Stimulated activated CD4-positive, alpha-beta T cell treated with anti-CD3 and anti-CD28 coated beads, Interleukin-2, amount 100 ng/mL, for 48 hours (primary cell): ENCODE results near the gene ZNF280D.

ENCODE experiments used
- DNase-seq, 2 donors: peaks; one replicate each; pipeline ENCODE4 v3.0.0-alpha.2; 2020

Gene ZNF280D

DNA sequence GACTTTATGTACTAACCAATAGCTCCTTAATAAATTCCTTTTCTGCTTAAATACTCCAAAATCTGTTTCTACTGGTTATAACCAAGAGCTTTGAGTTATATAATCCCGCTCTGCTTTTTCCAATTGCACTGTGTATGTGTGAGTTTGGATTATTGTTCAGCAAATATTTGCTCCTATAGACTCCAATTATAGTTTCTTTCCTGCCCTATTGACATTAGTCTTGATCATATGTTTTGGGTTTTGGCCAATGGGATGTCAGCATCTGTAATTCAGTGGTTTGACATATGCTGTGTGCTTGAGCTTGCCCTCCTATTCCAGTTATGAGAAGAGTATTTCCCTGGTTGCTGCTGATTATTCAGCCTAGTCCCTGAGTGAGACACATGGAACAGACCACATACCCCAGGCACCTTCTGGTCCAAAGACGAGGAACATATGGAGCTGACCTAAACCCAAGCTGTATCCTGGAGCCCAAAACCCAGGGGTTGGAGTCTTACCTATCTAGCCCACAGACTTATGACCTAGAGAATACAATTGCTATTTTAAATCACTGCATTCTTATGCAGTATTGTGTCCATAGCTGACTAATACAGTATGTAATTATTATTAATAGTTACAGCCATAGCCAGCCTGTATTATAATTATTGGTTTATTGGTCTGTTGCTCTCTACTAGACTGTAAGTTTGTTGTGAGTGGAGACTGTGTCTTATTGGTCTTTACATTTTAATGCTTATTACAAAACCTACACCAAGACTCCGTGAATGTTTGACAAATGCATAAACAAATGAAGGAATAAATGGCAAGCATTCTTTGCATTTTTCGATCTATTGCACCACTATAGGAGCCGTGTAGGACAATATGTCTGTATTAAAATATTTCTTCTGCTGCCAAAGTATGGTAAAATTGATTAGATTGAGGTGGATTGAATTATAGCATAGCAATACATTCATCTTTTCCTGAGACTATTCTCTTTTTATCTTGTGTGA, 11.7 kb upstream of the ZNF280D start:
- no peak for DNase-seq

DNA sequence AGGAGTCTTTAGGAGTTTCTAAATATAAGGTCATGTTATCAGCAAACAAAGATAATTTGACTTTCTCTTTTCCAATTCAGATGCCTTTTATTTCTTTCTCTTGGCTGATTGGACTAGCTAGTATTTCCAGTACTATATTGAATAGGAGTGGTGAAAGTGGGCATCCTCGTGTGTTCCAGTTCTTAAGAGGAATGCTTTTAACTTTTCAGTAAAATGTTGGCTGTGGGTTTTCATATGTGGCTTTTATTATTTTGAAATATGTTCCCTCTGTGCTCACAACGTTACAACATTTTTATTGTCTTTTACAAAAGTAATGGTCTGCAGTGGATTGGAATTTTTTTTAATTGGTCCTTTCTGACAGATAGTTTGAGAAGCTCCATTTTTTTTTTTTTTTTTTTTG, 8.2 kb upstream of the ZNF280D start:
- no peak for DNase-seq

DNA sequence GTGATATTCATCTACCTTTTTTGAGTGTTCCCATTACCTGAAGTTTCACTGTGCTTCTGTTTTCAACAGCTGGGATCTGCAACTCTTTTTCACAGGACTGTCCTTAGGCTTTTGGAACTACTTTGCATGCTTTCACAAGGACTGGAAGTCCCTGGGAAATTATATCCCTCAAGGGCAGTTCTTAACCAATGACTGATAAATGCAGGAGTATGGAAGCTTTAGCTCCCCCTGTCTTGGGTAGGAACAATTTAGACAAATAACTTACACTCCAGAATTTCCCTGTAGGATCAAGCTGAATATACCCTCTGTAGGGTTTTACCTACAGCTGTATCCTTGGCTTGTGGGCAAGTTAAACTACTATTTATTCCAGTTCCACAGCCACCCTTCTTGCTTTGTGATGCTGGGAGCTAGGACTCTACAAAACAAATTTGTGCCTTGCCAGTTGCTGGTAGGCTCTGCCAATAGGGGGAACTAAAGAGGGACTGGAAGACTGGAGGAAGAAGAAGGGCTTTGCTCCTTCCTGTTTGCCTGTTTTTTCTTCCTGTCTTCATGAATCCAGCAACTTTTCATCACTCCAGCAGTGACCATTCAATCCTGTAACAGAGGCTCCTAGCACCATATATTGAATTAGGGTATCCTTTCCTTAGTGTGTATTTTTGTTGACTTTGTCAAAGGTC, 6.8 kb upstream of the ZNF280D start:
- no peak for DNase-seq

DNA sequence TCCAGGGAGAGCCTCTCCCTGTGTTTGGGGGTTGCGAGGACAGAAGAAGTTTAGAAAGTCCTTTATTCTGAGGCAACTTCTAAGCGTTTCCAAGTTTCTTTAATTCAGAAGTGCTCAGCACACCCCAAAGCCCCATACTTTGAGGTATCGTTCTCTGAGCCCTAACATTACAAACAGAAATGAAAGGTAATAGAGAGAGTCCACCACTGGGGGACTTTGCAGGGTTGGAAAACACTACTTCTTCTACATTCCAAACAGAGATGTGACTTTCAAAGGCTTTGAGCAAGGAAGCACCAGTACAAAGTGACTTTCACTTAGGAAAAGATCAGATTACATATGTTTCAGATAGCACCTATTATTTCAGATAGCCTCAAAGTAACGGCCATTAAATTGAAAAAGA, 6.2 kb upstream of the ZNF280D start:
- no peak for DNase-seq

DNA sequence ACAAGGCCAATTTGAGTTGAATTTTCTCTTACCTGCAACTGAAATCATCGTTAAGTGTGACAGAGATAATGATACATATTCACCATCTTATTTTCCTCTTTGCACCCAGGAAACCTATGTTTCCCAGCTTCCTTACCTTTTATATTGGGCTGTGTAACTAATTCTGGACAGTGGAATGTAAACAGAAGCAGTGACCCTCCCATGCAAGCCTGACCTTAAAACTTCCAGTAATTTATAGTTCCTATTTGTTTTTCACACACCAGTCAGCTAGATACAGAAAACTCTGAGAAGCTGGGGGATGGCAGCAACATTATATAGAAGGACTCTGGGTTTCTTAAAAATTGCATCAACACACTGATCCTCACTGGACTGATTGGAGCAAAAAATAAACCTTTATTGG, 4.5 kb upstream of the ZNF280D start:
- DNase-seq = no peak

DNA sequence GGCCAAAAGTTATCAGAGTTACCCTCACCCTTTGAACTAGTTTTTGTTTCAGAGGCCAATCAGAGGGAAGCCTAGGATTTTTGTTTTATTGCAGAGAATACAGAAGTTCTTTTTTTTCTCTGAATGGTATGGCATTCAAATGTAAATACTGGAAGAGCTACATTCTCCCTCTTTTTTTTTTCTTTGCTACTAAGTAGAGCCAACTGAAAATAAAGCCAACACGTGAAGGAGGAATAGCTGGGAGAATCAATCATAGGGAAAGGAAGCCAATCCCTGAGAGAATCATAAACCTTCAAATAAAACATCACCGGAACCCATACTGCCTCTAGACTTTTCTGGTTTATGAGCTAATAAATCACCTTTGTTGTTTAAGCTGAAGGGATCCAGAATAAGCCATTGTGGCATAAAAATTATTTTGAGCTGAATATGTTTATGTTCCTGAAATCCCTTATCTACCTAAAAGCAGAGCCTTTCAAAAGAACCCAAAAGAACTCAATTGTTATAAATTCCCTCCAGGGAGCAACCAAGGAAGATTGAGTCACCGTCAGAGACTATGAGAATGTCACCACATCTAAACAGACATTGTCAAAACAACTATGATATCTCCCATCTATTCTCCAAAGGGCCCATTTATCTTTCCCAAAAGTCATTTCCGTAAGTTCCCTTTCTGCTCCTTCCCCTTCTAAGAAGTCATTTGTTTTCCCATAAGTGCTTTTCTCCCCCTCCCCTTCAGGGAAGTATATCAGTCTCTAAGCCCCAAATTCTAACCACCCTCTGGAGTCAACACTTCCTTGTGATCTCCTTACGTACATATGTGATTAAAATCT, 3.8 kb upstream of the ZNF280D start:
- DNase-seq = no peak

DNA sequence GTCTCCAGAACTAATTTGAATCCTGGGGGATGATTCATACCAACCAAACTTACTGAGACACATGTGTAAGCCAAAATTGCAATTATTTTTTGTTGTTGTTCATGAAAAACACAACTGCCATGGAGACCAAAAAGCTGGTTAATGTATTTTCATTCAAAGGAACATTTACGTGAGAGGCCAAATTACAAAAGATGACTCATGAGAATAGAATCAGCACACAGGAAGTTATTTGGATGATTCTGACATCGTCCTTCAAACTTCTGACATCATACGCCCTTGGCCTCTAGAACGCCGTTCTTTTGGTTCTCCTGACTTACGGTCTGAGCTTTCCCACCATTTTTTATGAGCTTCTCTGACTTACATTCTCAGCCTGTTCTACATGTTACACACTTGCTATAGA, 3.0 kb upstream of the ZNF280D start:
- no peak for DNase-seq

DNA sequence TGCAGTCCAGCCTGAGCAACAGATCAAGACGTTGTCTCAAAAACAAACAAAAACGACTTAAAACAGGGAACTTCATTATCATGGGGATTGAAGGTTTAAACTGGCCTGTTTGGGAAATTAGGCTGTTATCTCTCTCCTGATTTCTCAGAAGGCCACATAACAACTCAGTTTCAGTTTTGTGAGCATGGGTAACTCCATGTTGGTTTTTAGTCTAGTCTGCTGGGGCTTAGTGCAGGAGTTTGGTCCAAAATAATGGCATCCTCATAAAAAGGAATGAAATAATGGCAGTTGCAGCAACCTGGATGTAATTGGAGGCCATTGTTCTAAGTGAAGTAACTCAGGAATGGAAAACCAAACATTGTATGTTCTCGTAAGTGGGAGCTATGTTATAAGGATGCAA, 2.3 kb upstream of the ZNF280D start:
- DNase-seq = no peak

DNA sequence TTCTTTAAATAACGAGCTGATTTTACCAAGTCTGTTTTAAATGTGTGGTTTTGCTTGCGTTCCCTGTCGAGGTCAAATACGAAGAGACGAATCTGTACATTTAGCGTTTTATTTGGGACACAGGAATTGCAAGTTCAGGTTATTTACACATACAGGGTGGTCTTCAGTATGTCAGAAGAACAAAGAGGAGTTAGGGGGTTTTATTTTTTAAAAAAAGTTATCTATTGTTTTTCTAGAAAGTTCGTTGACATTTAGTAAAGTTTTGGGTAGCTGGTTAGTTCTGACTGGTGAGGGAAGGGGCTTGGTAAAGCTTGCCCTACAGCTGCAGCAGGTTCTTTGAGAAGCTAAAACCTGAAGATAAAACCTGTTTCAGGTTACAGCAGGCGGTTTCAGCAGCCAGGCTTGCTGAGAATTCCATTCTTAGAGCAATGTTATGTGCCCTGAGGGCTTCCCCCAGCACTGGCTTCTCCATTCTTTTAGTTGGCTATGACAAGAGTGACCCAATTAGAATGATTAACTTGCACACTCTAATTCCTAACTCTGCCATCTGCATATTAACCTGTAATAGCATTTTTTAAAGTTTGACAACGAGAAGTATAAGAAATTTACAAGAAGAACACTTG, 815 bp upstream of the ZNF280D start:
- no peak for DNase-seq

DNA sequence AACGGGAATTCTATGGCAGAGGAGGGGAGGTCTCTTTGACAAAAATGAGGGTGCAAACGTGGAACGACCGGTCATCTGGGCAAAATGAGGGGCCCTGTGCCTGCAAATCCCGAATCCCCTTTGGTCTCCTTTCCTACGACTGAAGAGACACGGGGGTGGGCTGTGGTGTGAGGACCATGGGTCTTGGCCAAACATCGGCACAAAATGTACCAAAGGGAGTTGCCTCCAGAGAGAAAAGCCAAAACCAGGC, 498 bp downstream of the ZNF280D start:
- DNase-seq = no peak

DNA sequence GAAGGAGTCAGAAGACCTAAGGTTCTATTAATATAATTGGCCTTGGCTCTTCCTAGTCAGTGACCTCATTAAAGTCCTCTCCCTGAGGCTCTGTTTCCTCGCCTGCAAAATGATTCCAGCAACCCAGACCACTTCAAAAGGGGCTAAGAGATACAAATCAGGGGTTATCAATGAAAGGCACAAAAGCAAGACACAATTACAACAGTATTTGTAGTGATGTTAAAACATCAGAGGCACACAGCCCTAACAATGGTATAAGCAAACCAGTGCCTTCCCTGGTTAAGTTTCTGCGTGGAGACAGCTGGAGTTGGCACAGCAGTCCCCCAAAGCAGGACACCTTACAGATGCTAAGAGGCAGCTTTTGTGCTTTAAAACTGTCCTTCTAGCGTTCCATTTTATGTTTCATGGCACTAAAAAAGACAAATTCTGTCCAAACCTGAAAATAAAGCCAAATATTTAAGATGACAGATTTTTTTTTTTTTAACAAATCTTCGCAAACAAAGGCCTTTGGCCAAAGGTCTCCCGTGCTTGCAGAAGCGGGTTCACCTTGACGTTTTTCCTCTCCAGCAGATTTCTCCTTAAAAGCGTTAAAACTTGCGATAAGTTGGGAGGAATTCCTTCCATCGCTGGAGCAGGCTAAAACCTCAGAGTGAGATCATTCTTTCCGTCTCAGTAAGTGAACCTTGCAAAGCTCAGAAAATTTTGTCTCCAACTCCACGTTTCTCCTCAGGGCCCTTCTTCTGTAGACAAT, 999 bp downstream of the ZNF280D start:
- no peak for DNase-seq

DNA sequence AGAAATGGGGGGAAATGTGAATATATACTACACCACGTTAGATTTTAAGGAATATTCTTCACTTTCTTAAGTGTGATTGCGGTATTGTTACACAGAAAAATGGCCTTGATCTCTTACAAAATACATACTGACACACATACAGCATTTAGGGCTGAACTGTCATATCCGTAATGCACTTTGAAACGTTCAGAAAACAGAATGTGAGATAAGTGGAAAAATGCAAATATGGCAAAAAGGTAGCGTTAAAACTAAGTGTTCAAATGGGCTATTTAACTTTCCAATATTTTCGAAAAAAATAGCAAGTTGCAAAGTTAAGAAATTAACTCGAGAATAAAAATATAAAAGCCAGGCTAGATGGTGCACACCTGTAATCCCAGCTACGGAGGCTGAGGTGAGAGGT, 1.8 kb downstream of the ZNF280D start:
- DNase-seq = no peak

DNA sequence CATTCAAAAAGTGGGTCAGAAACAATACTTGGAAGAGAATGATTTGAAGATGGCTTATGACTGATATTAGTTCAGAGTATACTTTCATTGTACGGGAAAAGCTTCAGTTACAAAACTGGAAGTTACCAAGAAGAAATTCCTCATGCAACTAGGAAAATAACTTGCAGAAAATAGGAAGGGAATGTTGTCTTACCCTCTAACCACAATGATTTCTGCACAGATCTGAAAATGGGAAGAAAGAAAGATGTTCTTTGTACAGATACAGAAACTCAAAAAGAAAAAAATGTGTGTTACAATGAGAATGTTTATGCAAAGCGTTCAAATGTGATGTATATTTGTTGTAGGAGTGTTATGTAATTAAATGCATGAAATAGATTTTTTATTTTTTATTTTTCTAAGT, 3.7 kb downstream of the ZNF280D start:
- DNase-seq = no peak

DNA sequence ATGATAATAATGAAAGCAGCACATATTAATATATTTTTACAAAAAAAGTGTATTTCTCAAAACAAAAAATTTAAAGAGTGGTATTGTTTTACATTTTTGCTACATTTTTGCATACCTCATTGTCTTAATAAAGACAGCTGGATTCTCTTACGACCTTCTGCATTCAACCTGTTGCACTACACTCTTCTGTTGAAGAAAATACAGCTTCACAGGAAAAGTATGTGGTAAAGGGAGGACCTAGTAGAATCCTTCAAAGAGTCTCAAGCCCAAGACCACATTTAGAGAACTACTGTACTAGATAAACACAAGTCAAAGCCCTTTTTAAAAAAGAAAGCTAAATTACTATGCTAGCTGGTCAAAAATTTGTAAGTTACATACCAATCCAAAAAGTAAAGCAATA, 7.9 kb downstream of the ZNF280D start:
- no peak for DNase-seq

DNA sequence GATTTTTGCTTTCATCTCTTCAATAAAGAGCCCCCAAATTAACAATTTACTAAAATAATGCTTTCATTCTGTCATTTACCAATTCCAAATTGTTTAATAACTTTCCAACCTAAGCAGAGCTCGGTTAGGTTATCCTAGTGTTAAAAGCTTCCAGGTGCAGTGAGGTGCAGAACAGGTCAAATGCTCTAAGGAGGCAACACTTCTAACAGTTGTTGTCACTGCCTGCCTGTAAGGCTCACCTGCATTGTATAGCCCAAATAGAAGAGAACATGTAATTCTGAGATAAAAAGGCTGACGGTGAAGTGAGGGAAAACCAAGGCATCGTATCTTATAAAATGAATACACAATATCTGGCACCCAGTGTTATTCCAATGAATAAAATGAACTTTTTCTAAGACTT, 9.1 kb downstream of the ZNF280D start:
- no peak for DNase-seq

DNA sequence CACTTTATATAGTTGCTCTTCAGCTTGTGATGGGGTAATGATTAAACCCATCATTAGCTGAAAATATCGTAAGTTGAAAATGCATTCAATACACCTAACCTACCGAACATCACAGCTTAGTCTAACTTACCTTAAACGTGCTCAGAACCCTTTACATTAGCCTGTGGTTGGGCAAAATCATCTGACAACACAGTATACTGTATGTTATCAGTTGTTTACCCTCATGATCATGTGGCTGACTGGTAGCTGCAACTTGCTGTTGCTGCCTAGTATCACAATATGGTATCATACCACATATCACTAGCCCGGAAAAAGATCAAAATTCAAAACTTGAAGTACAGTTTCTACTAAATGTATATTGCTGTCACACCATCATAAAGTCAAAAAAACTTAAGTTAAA, 9.5 kb downstream of the ZNF280D start:
- DNase-seq = no peak

DNA sequence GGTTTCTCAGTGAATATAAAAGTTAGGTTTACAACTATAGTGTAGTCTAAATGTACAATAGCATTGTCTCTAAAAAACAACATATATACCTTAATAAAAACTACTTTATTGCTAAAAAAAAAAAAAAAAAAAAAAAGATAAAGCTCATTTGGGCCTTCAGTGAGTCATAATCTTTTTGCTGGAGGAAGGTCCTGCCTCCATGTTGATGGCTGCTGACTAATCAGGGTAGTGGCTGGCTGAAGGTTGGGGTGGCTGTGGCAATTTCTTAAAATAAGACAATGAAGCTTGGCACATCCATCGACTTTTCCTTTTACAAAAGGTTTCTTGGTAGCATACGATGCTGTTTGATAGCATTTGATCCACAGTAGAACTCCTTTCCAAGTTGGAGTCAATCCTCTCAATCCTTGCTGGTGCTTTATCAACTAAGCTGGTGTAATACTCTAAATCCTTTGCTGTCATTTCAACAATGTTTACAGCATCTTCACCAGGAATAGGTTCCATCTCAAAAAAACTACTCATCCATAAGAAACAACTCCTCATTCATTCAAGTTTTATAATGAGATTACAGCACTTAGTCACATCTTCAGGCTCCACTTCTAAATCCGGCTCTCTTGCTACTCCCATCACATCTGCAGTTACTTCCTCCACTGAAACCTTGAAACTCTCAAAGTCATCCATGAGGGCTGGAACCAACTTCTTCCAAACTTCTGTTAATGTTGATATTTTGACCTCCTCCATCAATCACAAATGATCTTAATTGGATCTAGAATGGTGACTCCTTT, 13.3 kb downstream of the ZNF280D start:
- no peak for DNase-seq

DNA sequence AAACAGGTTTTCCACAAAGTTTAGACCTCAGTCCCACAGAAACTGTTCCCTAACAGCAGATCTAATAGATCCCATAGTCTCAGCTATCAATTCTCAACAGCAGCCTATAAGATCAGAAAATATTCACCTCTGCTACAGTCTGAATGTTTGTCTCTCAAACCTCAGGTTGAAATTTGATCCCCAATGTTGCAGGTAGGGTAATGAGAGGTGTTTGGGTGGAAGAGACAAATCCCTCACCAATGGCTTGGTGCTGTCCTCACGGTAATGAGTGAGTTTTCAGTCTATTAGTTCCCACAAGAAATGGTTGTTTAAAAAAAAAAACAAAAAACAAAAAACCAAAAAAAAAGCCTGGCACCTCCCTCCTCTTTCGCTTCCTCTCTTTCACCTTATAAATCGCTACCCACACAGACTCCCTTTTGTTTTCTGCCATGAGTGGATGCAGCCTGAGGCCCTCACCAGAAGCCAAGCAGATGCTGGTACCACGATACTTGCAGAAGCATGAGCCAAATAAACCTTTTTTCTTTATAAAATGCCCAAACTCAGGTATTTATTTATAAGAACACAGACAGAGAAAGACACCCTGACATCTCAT, 14.2 kb downstream of the ZNF280D start:
- no peak for DNase-seq

DNA sequence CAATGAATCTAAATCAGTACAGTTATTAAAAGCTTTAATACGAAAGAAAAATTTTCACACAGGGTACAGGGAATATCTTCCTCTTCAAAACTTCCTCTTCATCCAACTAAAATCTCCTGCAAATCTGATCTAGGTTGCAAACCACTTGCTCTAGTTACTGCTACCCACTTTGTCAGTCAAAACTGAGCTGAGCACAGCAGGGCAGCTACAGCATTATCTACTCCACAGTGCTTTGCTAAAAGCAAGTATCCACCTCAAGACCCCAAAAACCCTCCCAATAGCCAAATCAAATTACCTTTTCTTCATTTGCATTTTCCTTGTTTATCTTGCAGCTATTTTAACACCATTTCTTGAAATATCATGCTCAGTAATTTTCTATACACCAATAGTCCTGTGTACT, 14.7 kb downstream of the ZNF280D start:
- DNase-seq = no peak

DNA sequence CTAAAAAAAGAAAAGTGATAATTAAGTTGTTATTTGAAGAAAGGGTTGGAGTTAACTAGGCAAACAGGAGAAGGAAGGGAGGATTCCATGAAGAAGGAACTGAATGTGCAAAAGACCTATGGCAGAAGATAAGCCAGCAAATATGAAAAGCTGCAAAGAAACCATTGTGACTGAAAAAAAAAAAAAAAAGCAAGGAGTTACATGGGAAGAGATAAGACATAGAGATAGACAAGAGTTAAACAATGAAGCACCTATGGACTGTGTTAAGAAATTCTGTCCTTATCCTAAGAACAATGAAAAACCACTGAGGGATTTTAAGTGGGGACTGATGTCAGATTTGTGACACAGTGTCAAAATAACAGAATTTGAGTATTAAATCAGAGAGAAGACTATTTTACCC, 17.0 kb downstream of the ZNF280D start:
- no peak for DNase-seq

DNA sequence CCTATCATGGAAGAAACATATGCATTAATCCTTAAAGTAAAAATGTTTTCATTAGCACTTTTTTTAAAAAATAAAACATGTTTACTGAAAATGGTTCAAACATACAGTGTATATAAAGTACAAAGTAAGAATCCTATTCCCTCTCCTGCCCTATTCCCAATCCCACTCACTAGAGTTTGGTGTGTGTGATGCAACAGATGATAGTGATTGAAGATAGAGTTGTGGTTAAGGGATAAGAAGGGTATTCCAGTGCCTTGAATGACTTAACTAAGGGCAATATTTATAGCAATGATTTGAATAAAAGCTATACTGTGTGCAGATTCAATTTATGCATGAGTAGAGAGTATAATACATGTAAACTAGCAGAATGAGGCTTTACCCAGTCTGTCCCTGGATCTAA, 18.1 kb downstream of the ZNF280D start:
- DNase-seq = no peak
